ENCODE results near the gene ORM1.

ORM1 gene

DNA sequence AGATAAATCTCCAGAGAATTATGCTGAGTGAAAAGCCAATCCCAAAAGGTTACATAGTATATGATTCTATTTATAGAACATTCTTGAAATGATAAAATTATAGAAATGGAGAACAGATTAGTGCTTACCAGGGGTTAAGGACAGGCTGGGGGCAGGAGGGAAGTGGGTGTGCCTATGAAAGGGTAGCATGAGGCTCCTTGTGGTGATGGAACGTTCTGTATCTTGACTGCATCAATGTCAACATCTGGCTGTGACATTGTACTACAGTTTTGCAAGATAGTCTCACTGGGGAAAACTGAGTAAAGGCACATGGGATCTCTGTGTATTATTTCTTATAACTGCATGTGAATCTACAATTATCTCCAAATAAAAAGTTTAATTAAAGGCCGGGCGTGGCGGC, 29.0 kb downstream of the ORM1 start:
- DNase-seq (ENCODE audit: low read depth): no peak
- no peak overlapping the region for H3K4me3 ChIP-seq (ENCODE audit: control insufficient read depth, low read depth, low read length)
- no peak for TF ChIP-seq CTCF (IDR thresholded peaks at IDR 0.05; ENCODE audit: control insufficient read depth, insufficient read depth, low read depth, low read length, missing control alignments)

DNA sequence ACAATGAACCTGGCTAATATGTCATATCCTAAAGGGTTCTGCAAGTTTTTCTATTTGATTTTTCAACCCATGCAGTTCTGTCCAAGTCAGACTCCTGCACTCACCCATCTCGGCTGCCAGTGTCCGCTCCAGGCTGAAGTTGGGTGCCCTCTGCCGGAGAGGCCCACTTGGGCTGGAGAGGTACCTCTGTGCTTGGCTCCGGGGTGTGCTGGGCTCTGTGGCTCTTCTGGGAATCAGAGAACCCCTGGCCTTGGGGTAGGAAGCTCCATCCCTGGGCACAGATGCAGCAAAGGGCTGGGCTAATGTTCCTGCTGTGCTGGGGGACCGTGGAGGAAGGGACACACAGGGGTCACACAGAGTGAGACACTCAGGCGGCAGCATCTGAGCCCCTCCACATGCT, 32.9 kb downstream of the ORM1 start:
- no peak for DNase-seq (ENCODE audit: low read depth)
- TF ChIP-seq CTCF (IDR thresholded peaks at IDR 0.05; ENCODE audit: control insufficient read depth, insufficient read depth, low read depth, low read length, missing control alignments): no peak
- H3K4me3 ChIP-seq (ENCODE audit: control insufficient read depth, low read depth, low read length): no peak overlapping the region

DNA sequence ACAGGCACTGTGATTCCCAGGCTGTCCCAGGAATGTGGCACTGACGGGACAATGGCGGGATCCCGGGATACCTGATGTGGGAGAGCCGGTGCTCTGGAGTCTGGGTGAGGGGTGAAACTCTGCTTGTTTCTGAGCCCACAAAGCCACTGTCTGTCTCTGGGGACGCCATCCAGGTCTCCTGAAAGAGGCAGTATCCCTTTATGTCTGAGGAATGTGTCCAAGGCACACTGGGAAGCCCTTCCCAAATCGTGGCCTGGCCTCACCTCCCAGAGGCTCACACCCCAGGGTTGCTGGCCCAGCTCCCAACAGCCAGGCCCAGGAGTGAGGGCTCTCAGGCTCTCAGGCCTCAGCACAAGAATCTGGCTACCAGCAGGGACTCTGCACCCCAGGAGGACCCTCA, 33.9 kb downstream of the ORM1 start:
- no peak for DNase-seq (ENCODE audit: low read depth)
- no peak overlapping the region for H3K4me3 ChIP-seq (ENCODE audit: control insufficient read depth, low read depth, low read length)
- no peak for TF ChIP-seq CTCF (IDR thresholded peaks at IDR 0.05; ENCODE audit: control insufficient read depth, insufficient read depth, low read depth, low read length, missing control alignments)

GRCh38 chr9:114357360-114357759, 34.5 kb downstream of the ORM1 start:
- DNase-seq (ENCODE audit: low read depth): no peak
- H3K4me3 ChIP-seq (ENCODE audit: control insufficient read depth, low read depth, low read length): no peak overlapping the region
- no peak for TF ChIP-seq CTCF (IDR thresholded peaks at IDR 0.05; ENCODE audit: control insufficient read depth, insufficient read depth, low read depth, low read length, missing control alignments)

DNA sequence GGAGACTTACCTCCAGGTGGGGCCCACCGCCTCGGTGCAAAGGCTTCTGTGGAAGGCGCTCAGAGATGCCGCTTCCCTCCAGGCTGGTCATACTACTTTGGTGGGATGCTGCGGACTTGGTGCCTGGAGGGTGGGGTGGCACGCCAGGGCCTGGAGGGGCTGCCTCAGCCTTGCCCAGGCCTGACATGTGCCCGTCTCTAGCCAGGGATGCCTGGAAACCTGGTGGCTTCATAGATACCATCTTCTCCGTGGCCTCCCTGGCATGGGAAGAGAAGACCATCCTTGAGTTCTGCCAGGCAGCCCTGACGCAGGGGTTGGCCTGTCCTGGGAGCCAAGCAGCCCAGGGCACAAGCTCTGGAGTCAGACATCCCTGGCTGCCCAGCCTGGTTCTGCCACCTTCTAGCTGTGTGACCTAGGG, 35.0 kb downstream of the ORM1 start:
- DNase-seq (ENCODE audit: low read depth): no peak
- no peak for TF ChIP-seq CTCF (IDR thresholded peaks at IDR 0.05; ENCODE audit: control insufficient read depth, insufficient read depth, low read depth, low read length, missing control alignments)
- H3K4me3 ChIP-seq (ENCODE audit: control insufficient read depth, low read depth, low read length): no peak overlapping the region

- DNase-seq (ENCODE audit: low read depth): no peak
- no peak overlapping the region for H3K4me3 ChIP-seq (ENCODE audit: control insufficient read depth, low read depth, low read length)
These were observed 36.9 kb downstream of the ORM1 start for GRCh38 chr9:114359801-114360200.

More at GRCh38 chr9:114359801-114360200, 36.9 kb downstream of the ORM1 start:
- no peak for TF ChIP-seq CTCF (IDR thresholded peaks at IDR 0.05; ENCODE audit: control insufficient read depth, insufficient read depth, low read depth, low read length, missing control alignments)
